DOHH2 (cell line): Measurements from ENCODE around the gene DSG2.

Experiments used
- CTCF ChIP-seq: fragments of 200-600 bp; sonication (generic); IDR thresholded peaks from one replicate; pipeline ENCODE4 v1.5.1; 2014; ENCODE audit warnings: antibody characterized with exemption, mild to moderate bottlenecking, low read depth, low read length; ENCODE audit not compliant: poor library complexity, severe bottlenecking
- EZH2phosphoT487 ChIP-seq: fragments of 200-600 bp; sonication (generic); IDR thresholded peaks from 2 replicates; pipeline ENCODE4 v1.6.1; 2017; ENCODE audit warnings: borderline replicate concordance, mild to moderate bottlenecking, antibody characterized with exemption, low read length, moderate library complexity, mixed read lengths

DNA sequence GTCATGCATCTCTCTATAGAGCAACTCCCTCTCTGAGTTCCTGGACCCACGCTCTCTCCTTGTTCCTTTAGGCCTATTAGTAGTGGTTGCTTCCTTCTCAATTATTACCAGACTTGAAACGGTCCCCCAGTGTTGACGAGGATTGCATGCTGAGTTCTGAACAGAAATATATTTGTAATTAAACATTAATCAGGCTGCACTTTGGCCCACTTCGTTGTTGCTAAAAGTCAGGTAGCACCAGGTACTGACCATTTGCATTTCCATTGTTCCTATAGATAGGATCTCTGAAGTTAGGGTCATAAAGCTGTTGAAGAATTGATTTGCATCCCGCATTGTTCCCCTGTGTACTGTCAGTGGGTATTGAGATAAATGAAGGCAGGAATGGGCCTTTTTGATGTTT lies 56.8 kb downstream of the DSG2 start:
- TF ChIP-seq CTCF: no peak
- TF ChIP-seq EZH2phosphoT487: no peak
